ENCODE results near the gene DNAJC25. TPM values are rescaled to one million over a fixed set of nuclear protein-coding genes. Genes with fewer than 3 reads are reported as not detected.

DNAJC25 gene
- total RNA-seq, 4 donors from 2014 or later = 3.3 to 14.7 (median 12.7) TPM

GRCh38 chr9:111637421-111637950, 6.4 kb downstream of the DNAJC25 start:
- H3K27me3 ChIP-seq = no peaks in the 10 kb centered on the region
- H3K36me3 ChIP-seq = no peaks in the 10 kb centered on the region
- no peak for DNase-seq
- peaks cover 0 to 5% (median 0%) of the 10 kb centered on the region in 4 donors for H3K4me1 ChIP-seq
- H3K9me3 ChIP-seq = no peaks in the 10 kb centered on the region
- H3K4me3 ChIP-seq = no peak overlapping the region
- no peak overlapping the region for H3K27ac ChIP-seq
- TF ChIP-seq CTCF (IDR thresholded peaks at IDR 0.05) (no peak), POLR2A (IDR thresholded peaks at IDR 0.05) (no peak)

GRCh38 chr9:111644195-111644772, 13.2 kb downstream of the DNAJC25 start:
- TF ChIP-seq CTCF (IDR thresholded peaks at IDR 0.05) = no peak
- TF ChIP-seq POLR2A (IDR thresholded peaks at IDR 0.05) = no peak
- Histone ChIP-seq H3K27me3 (no peaks in the 10 kb centered on the region), H3K27ac (no peak overlapping the region), H3K9me3 (no peaks in the 10 kb centered on the region), H3K4me1 (peaks cover 0 to 7% (median 0%) of the 10 kb centered on the region in 4 donors), H3K36me3 (peaks cover 0 to 17% (median 3%) of the 10 kb centered on the region in 3 donors), H3K4me3 (no peak overlapping the region)
- no peak for DNase-seq

DNA sequence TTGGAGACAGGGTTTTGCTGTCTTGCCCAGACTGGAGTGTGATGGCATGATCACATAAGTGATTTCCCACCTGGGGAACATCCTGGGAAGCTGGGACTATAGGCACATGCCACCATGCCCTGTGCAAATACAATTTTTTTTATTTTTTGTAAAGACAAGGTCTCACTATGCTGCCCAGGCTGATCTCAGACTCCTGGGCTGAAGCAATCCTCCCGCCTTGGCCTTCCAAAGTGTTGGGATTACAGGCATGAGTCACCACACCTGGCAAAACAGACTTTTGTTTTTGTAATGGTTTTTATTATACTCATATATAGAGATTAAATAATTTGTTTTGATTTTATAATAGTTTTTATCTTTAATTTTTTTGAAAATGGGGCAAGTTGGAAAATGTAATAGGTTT, 14.7 kb downstream of the DNAJC25 start:
- H3K4me1 ChIP-seq = peaks cover 0 to 7% (median 0%) of the 10 kb centered on the region in 4 donors
- no peak for DNase-seq
- H3K9me3 ChIP-seq = no peaks in the 10 kb centered on the region
- TF ChIP-seq POLR2A (IDR thresholded peaks at IDR 0.05) = no peak
- no peak for TF ChIP-seq CTCF (IDR thresholded peaks at IDR 0.05)
- peaks cover 0 to 28% (median 3%) of the 10 kb centered on the region in 3 donors for H3K36me3 ChIP-seq
- H3K27me3 ChIP-seq = no peaks in the 10 kb centered on the region
- no peak overlapping the region for H3K4me3 ChIP-seq
- H3K27ac ChIP-seq = no peak overlapping the region

GRCh38 chr9:111646417-111646816, 15.3 kb downstream of the DNAJC25 start:
- DNase-seq = no peak
- Histone ChIP-seq H3K27ac (no peak overlapping the region), H3K4me1 (peaks cover 0 to 7% (median 0%) of the 10 kb centered on the region in 4 donors), H3K27me3 (no peaks in the 10 kb centered on the region), H3K36me3 (peaks cover 0 to 28% (median 3%) of the 10 kb centered on the region in 3 donors), H3K4me3 (no peak overlapping the region), H3K9me3 (no peaks in the 10 kb centered on the region)
- TF ChIP-seq POLR2A (IDR thresholded peaks at IDR 0.05) (no peak), CTCF (IDR thresholded peaks at IDR 0.05) (no peak)

DNA sequence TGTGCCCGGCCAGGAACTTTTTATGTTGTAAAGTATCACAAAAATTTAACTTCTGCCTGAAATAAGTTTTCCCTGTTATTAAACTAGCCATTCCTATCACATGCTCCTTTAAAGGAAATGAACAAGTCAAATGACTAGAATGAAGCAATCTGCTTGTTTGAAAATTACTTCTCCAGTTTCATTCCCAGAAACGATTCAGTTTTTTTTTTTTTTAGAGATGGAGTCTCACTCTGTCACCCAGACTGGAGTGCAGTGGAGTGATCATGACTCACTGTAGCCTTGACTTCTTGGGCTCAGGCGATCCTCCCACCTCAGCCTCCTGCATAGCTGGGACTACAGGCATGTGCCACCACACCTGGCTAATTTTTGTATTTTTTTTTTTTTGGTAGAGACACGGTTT, 16.9 kb downstream of the DNAJC25 start:
- H3K4me1 ChIP-seq = peaks cover 0 to 7% (median 0%) of the 10 kb centered on the region in 4 donors
- H3K9me3 ChIP-seq = no peaks in the 10 kb centered on the region
- H3K36me3 ChIP-seq = peaks cover 0 to 30% (median 3%) of the 10 kb centered on the region in 3 donors
- TF ChIP-seq CTCF (IDR thresholded peaks at IDR 0.05) (no peak), POLR2A (IDR thresholded peaks at IDR 0.05) (no peak)
- H3K4me3 ChIP-seq = no peak overlapping the region
- no peak overlapping the region for H3K27ac ChIP-seq
- H3K27me3 ChIP-seq = no peaks in the 10 kb centered on the region
- no peak for DNase-seq
